Body of pancreas (tissue), 4 donors: ENCODE data around the gene TRIM5. TPM values are rescaled to one million over a fixed set of nuclear protein-coding genes. Genes with fewer than 3 reads are reported as not detected.
A peak's percentile ranks its signal among the peaks of the same experiment; 100 is the strongest.

ENCODE experiments used
- ATAC-seq: fragments of 150-250 bp; one replicate; pipeline ENCODE4 v1.9.1; 2016
- DNase-seq, 4 donors: peaks; one replicate each; pipeline ENCODE4 v3.0.0-alpha.2; 2019
- H3K27ac ChIP-seq, 4 donors: fragments of 200-600 bp; sonication (generic); 1 replicate in 3 of 4; 2 replicates in 1 of 4; pipeline versions ENCODE4 v1.5.1 to v1.6.1; 2016 to 2019; ENCODE audit warnings: mild to moderate bottlenecking in 1 of 4, mixed read lengths in 1 of 4, moderate library complexity in 1 of 4
- H3K27me3 ChIP-seq, 2 donors: fragments of 200-600 bp; sonication (generic); one replicate each; pipeline ENCODE4 v1.6.0; 2016; ENCODE audit warnings: mild to moderate bottlenecking in 1 of 2
- H3K36me3 ChIP-seq, 2 donors: fragments of 200-600 bp; sonication (generic); replicated peaks in 1 of 2; 2 replicates each; pipeline ENCODE4 v1.5.1; 2016; ENCODE audit warnings: low read depth in 2 of 2; ENCODE audit not compliant: insufficient read depth in 1 of 2
- H3K4me1 ChIP-seq: fragments of 200-600 bp; sonication (generic); one replicate; pipeline ENCODE4 v1.6.0; 2016
- H3K4me3 ChIP-seq, 2 donors: fragments of 200-600 bp; sonication (generic); 1 replicate in 1 of 2; 2 replicates in 1 of 2; pipeline ENCODE4 v1.5.1; 2016 to 2019
- H3K9me3 ChIP-seq, 3 donors: fragments of 200-600 bp; sonication (generic); 1 replicate in 2 of 3; 2 replicates in 1 of 3; pipeline ENCODE4 v1.5.1; 2016
- POLR2A ChIP-seq, 3 donors: fragments of 450-650 bp; IDR thresholded peaks; one replicate each; pipeline ENCODE4 v1.6.1; 2016; ENCODE audit warnings: antibody characterized with exemption in 3 of 3, mild to moderate bottlenecking in 2 of 3
- WGBS, 2 donors: methylation state at CpG; one replicate each; pipeline ENCODE4 v1.1.5; 2017; 5-methylcytosine and 5-hydroxymethylcytosine counted together
- intact Hi-C: fragments of 100-400 bp; cut with DNase I; formaldehyde crosslinking; loops from one replicate; pipeline ENCODE4 v1.15.1; 2023
- total RNA-seq, 2 donors: library from RNA; depleted of rRNA; stranded (reverse); fragments of >200 nt; gene quantifications; one replicate each; pipeline ENCODE4 v1.1.0, GENCODE V29; 2016
- TF ChIP-seq, protein P1 (sequence below), 7 experiments: fragments of 450-650 bp in 4 of 7; fragments of 200-600 bp in 3 of 7; sonication (generic) in 3 of 7; IDR thresholded peaks; one replicate each; pipeline ENCODE4 v1.5.1; 2016 to 2019; ENCODE audit warnings: antibody characterized with exemption in 7 of 7

The TRIM5 gene
- total RNA-seq, 2 donors from 2014 or later = 18.7 to 25.1 TPM

DNA sequence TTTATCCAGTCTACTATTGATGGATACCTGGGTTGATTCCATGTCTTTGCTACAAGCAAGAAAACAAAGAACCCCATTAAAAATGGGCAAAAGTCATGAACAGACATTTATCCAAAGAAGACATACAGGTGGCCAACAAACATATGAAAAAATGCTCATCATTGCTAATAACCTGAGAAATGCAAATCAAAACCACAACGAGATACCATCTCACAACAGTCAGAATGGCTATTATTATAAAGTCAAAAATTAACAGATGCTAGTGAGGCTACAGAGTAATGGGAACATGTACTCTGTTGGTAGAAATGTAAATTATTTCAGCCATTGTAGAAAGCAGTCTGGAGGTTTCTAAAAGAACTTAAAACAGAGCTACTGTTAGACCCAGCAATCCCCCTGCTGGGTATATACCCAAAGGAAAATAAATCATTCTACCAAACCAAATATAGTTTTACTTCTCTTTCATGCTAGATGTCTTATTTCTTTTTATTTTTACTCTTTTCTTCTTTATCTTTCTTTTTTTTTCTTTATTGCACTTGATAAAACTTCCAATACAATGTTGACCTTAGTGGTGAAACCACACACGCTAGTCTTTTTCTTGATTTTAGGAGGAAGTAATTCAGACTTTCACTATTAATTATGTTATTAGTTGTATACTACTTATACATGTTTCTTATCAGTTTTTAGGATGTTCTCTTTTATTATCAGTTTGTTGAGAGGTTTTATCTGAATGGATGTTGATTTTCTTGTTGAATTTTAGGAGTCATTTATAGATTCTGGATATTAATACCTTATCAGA is 19.1 kb upstream of the TRIM5 start:
- ATAC-seq (no peak), DNase-seq (no peak)
- H3K27me3 ChIP-seq = no peaks in the 10 kb centered on the region
- no peak overlapping the region for H3K4me3 ChIP-seq
- no peaks in the 10 kb centered on the region for H3K9me3 ChIP-seq
- no peak overlapping the region for H3K27ac ChIP-seq
- 86 to 94% methylated on average over 2 of the region's 2 CpGs for WGBS, 2 donors
- intact Hi-C loops = no loop called here
- no peaks in the 10 kb centered on the region for H3K4me1 ChIP-seq
- TF ChIP-seq, protein P1, sequence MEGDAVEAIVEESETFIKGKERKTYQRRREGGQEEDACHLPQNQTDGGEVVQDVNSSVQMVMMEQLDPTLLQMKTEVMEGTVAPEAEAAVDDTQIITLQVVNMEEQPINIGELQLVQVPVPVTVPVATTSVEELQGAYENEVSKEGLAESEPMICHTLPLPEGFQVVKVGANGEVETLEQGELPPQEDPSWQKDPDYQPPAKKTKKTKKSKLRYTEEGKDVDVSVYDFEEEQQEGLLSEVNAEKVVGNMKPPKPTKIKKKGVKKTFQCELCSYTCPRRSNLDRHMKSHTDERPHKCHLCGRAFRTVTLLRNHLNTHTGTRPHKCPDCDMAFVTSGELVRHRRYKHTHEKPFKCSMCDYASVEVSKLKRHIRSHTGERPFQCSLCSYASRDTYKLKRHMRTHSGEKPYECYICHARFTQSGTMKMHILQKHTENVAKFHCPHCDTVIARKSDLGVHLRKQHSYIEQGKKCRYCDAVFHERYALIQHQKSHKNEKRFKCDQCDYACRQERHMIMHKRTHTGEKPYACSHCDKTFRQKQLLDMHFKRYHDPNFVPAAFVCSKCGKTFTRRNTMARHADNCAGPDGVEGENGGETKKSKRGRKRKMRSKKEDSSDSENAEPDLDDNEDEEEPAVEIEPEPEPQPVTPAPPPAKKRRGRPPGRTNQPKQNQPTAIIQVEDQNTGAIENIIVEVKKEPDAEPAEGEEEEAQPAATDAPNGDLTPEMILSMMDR (IDR thresholded peaks at IDR 0.05) = no peak
- TF ChIP-seq POLR2A (IDR thresholded peaks at IDR 0.05) = no peak
- H3K36me3 ChIP-seq = no peaks in the 10 kb centered on the region

DNA sequence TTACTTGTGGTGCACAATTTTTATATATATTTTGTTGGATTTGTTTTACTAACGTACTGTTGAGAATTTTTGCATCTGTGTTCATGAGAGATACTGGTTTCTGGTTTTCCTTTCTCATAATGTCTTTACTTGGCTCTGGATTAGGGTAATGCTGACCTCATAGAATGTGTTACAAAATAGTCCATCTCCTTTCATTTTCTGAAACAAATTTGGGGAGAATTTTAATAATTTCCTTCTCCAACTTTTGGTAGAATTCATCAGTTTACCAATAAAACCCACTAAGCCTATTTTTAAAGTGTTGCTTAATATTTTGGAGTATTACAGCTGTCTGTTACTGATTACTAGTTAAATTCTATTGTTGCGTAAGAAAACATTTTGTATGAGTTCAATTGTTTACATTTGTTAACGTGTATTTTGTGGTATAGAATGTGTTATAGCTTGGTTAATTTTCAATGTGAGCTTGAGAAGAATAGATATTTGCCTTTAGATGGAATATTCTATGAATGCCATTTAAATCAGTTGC is 16.2 kb upstream of the TRIM5 start:
- TF ChIP-seq POLR2A (IDR thresholded peaks at IDR 0.05) = no peak
- TF ChIP-seq, protein P1 (IDR thresholded peaks at IDR 0.05) = no peak
- Histone ChIP-seq H3K9me3 (no peaks in the 10 kb centered on the region), H3K4me1 (no peaks in the 10 kb centered on the region), H3K27ac (no peak overlapping the region), H3K27me3 (no peaks in the 10 kb centered on the region), H3K36me3 (no peaks in the 10 kb centered on the region), H3K4me3 (no peak overlapping the region)
- intact Hi-C loops = no loop called here
- 48 to 49% methylated on average over 3 of the region's 3 CpGs for WGBS, 2 donors
- ATAC-seq (no peak), DNase-seq (no peak)

DNA sequence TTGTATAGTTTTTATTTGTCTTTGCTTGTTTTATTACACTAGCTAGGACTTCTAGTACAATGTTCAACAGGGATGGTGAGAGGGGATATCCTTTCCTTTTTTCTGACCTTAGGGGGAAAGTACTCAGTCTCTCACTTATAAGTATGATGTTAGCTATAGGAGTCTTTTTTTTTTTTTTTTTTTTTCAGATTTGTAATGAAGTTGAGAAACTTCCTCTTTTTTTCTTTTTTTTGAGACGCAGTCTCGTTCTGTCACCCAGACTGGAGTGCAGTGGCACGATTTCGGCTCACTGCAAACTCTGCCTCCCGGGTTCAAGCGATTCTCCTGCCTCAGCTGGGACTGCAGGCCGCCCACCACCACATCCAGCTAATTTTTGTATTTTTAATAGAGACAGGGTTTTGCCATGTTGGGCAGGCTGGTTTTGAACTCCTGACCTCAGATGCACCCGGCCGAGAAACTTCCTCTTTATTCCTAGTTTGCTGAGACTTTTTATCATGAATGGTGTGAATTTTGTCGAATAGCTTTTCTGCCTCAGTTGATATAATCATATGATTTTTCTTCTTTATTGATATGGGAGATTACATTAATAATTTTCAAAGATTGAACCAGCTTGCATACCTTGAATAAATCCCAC is 15.7 kb upstream of the TRIM5 start:
- intact Hi-C loops = no loop called here
- no peak for DNase-seq
- Histone ChIP-seq H3K27me3 (no peaks in the 10 kb centered on the region), H3K9me3 (no peaks in the 10 kb centered on the region), H3K4me1 (no peaks in the 10 kb centered on the region), H3K4me3 (no peak overlapping the region), H3K27ac (peak overlapping the region in 1 of 4 donors; percentile 21), H3K36me3 (no peaks in the 10 kb centered on the region)
- no peak for TF ChIP-seq POLR2A (IDR thresholded peaks at IDR 0.05)
- TF ChIP-seq, protein P1 (IDR thresholded peaks at IDR 0.05) = no peak
- ATAC-seq = no peak
- 80 to 92% methylated on average over 10 of the region's 10 CpGs for WGBS, 2 donors

DNA sequence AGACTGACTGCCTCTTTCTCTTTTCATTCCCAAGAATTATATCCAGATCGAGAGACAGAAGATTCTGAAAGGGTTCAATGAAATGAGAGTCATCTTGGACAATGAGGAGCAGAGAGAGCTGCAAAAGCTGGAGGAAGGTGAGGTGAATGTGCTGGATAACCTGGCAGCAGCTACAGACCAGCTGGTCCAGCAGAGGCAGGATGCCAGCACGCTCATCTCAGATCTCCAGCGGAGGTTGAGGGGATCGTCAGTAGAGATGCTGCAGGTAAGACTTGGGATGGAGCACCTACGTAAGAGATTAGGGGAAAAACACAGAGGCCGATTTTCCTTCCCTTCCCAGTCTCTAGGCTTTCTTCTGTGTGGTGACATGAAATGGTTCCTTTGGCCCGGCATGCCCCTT is 13.4 kb upstream of the TRIM5 start:
- no peaks in the 10 kb centered on the region for H3K36me3 ChIP-seq
- ATAC-seq = no peak
- 81 to 90% methylated on average over 7 of the region's 7 CpGs for WGBS, 2 donors

More for the DNA sequence above, 13.4 kb upstream of the TRIM5 start:
- Histone ChIP-seq H3K4me1 (no peaks in the 10 kb centered on the region), H3K27me3 (no peaks in the 10 kb centered on the region), H3K4me3 (no peak overlapping the region), H3K9me3 (no peaks in the 10 kb centered on the region), H3K27ac (no peak overlapping the region)
- no peak for TF ChIP-seq POLR2A (IDR thresholded peaks at IDR 0.05)
- TF ChIP-seq, protein P1 (IDR thresholded peaks at IDR 0.05) = no peak
- intact Hi-C loops = no loop called here
- no peak for DNase-seq
